IMR-90 (cell line): ENCODE results near the gene SUPV3L1. TPM values are rescaled to one million over a fixed set of nuclear protein-coding genes. Genes with fewer than 3 reads are reported as not detected.

Source experiments
- ATAC-seq: fragments of 200-7000 bp; cut with Tn5 transposase; 2 replicates; pipeline ENCODE4 v1.9.1; 2020; ENCODE audit warnings: low read depth, mild to moderate bottlenecking, moderate library complexity
- BruUV-seq: library from RNA; stranded (reverse); fragments of 400-500 nt; replicated peaks from 2 replicates; lab custom pipeline; 2021; lab: Mats Ljungman, UMichigan
- CTCF ChIA-PET: fragments of 300-600 bp; formaldehyde crosslinking; extraction: SDS; loops from one replicate; lab custom pipeline; 2021; ENCODE audit warnings: antibody characterized with exemption; lab: Yijun Ruan, JAX
- POLR2A ChIA-PET: fragments of 300-600 bp; sonication (Branson Sonifier 250); formaldehyde crosslinking; loops from one replicate; lab custom pipeline; 2022; ENCODE audit warnings: antibody characterized with exemption; ENCODE audit not compliant: unreplicated experiment; lab: Charles Lee
- DNase-seq: peaks from one replicate; pipeline ENCODE4 v3.0.0; 2013
- H2AFZ ChIP-seq: replicated peaks from 2 replicates; pipeline ENCODE3; 2013; ENCODE audit warnings: low read length, mild to moderate bottlenecking; ENCODE audit not compliant: poor library complexity
- H2AK5ac ChIP-seq: 2 replicates; pipeline ENCODE4 v1.6.1; 2013; ENCODE audit warnings: low read depth, low read length, inconsistent platforms
- H2AK9ac ChIP-seq: replicated peaks from 2 replicates; pipeline ENCODE3; 2013; ENCODE audit warnings: mild to moderate bottlenecking, low read depth, low read length, moderate library complexity; ENCODE audit not compliant: poor library complexity
- H2BK120ac ChIP-seq: 2 replicates; pipeline ENCODE4 v1.6.1; 2013; ENCODE audit warnings: low read depth, low read length, inconsistent platforms
- H2BK15ac ChIP-seq: 3 replicates; pipeline ENCODE4 v1.6.1; 2013; ENCODE audit warnings: low read depth, low read length, inconsistent platforms
- H2BK20ac ChIP-seq: 2 replicates; pipeline ENCODE4 v1.6.1; 2013; ENCODE audit warnings: low read depth, mild to moderate bottlenecking, inconsistent platforms, low read length, moderate library complexity
- H2BK5ac ChIP-seq: 2 replicates; pipeline ENCODE4 v1.6.1; 2013; ENCODE audit warnings: mild to moderate bottlenecking, low read depth, low read length, inconsistent platforms; ENCODE audit not compliant: poor library complexity, severe bottlenecking
- H3K14ac ChIP-seq: replicated peaks from 2 replicates; pipeline ENCODE4 v1.6.1; 2013; ENCODE audit warnings: low read depth, low read length, inconsistent platforms
- H3K18ac ChIP-seq: 2 replicates; pipeline ENCODE4 v1.6.1; 2013; ENCODE audit warnings: low read depth, low read length, control low read depth
- H3K23ac ChIP-seq: 2 replicates; pipeline ENCODE4 v1.6.1; 2013; ENCODE audit warnings: low read depth, low read length, inconsistent platforms
- H3K27ac ChIP-seq: 2 replicates; pipeline ENCODE4 v1.5.1; 2013; ENCODE audit warnings: mild to moderate bottlenecking, control low read depth, low read length; ENCODE audit not compliant: insufficient read depth
- H3K27me3 ChIP-seq: 2 replicates; pipeline ENCODE4 v1.6.1; 2013; ENCODE audit warnings: low read length; ENCODE audit not compliant: control insufficient read depth, insufficient read depth
- H3K36me3 ChIP-seq: 2 replicates; pipeline ENCODE4 v1.6.1; 2013; ENCODE audit warnings: low read length, mixed read lengths; ENCODE audit not compliant: control insufficient read depth, insufficient read depth
- H3K4ac ChIP-seq: 2 replicates; pipeline ENCODE4 v1.6.1; 2013; ENCODE audit warnings: low read depth, low read length, inconsistent platforms
- H3K4me1 ChIP-seq: 2 replicates; pipeline ENCODE4 v1.6.1; 2013; ENCODE audit warnings: low read length, mixed read lengths; ENCODE audit not compliant: control insufficient read depth, insufficient read depth
- H3K4me2 ChIP-seq: 2 replicates; pipeline ENCODE4 v1.6.1; 2013; ENCODE audit warnings: low read depth, mild to moderate bottlenecking, control low read depth, low read length, moderate library complexity
- H3K4me3 ChIP-seq: 2 replicates; pipeline ENCODE4 v1.5.1; 2013; ENCODE audit warnings: low read depth, mild to moderate bottlenecking, control low read depth, low read length, moderate library complexity; ENCODE audit not compliant: insufficient read depth
- H3K56ac ChIP-seq: 2 replicates; pipeline ENCODE4 v1.6.1; 2013; ENCODE audit warnings: low read length, inconsistent platforms; ENCODE audit not compliant: insufficient read depth; ENCODE audit errors: extremely low read depth
- H3K79me1 ChIP-seq, 2 experiments: 2 replicates each; pipeline ENCODE4 v1.6.1; 2013; ENCODE audit warnings: low read length in 2 of 2, inconsistent platforms in 1 of 2, low read depth in 1 of 2
- H3K9ac ChIP-seq: 2 replicates; pipeline ENCODE4 v1.6.1; 2013; ENCODE audit warnings: low read depth, low read length, control low read depth
- H3K9me1 ChIP-seq: 2 replicates; pipeline ENCODE4 v1.6.1; 2013; ENCODE audit warnings: low read length, inconsistent platforms; ENCODE audit not compliant: insufficient read depth
- H3K9me3 ChIP-seq: 2 replicates; pipeline ENCODE4 v1.6.1; 2013; ENCODE audit warnings: low read length; ENCODE audit not compliant: control insufficient read depth, insufficient read depth
- H4K20me1 ChIP-seq: 2 replicates; pipeline ENCODE4 v1.6.1; 2013; ENCODE audit warnings: low read length, inconsistent platforms; ENCODE audit not compliant: insufficient read depth
- H4K5ac ChIP-seq: 2 replicates; pipeline ENCODE4 v1.6.1; 2013; ENCODE audit warnings: mild to moderate bottlenecking, low read depth, low read length, control low read depth
- H4K8ac ChIP-seq, 2 experiments: 2 replicates each; pipeline ENCODE4 v1.6.1; 2013; ENCODE audit warnings: low read depth in 2 of 2, low read length in 2 of 2, control low read depth in 1 of 2, inconsistent platforms in 1 of 2
- H4K91ac ChIP-seq: 2 replicates; pipeline ENCODE4 v1.6.1; 2013; ENCODE audit warnings: low read depth, low read length, inconsistent platforms; ENCODE audit not compliant: insufficient read depth
- CTCF ChIP-seq: conservative IDR thresholded peaks from 2 replicates; pipeline ENCODE4 v1.5.1; 2012; ENCODE audit warnings: mild to moderate bottlenecking, low read depth, low read length, improper control_type of control experiment
- MAFK ChIP-seq: IDR thresholded peaks from 2 replicates; pipeline ENCODE4 v1.6.1; 2012; ENCODE audit warnings: low read depth, low read length, improper control_type of control experiment
- MAZ ChIP-seq: IDR thresholded peaks from 2 replicates; pipeline ENCODE4 v1.6.1; 2012; ENCODE audit warnings: low read depth, mild to moderate bottlenecking, low read length, improper control_type of control experiment, moderate library complexity, borderline replicate concordance
- MXI1 ChIP-seq: IDR thresholded peaks from 2 replicates; pipeline ENCODE4 v1.6.1; 2012; ENCODE audit warnings: low read depth, mild to moderate bottlenecking, low read length, moderate library complexity, borderline replicate concordance
- NFE2L2 ChIP-seq: fragments of 150-350 bp; IDR thresholded peaks from 2 replicates; pipeline ENCODE4 v1.6.1; 2016; ENCODE audit warnings: low read depth, mild to moderate bottlenecking, low read length
- USF2 ChIP-seq: fragments of 150-350 bp; IDR thresholded peaks from 2 replicates; pipeline ENCODE4 v1.6.1; 2017; ENCODE audit warnings: mild to moderate bottlenecking, antibody characterized with exemption, low read length, low read depth
- WGBS, 2 experiments: methylation state at CpG; one replicate each; pipeline versions ENCODE4 v1.1.5 to v1.1.7; 2013; ENCODE audit warnings: missing lambda C conversion rate in 2 of 2; ENCODE audit not compliant: insufficient read length in 1 of 2; ENCODE audit errors: extremely low coverage in 2 of 2; 5-methylcytosine and 5-hydroxymethylcytosine counted together
- dilution Hi-C: fragments of 300-500 bp; cut with HindIII; formaldehyde crosslinking; loops from one replicate; pipeline ENCODE4 v1.14.3; 2018; ENCODE audit warnings: low sequenced_read_pairs; ENCODE audit not compliant: unreplicated experiment
- in situ Hi-C: fragments of 300-500 bp; cut with MboI; formaldehyde crosslinking; loops from 3 replicates; pipeline ENCODE4 v1.14.3; 2019; ENCODE audit warnings: low sequenced_read_pairs, inconsistent platforms, mixed read lengths
- intact Hi-C: fragments of 100-400 bp; cut with micrococcal nuclease; formaldehyde crosslinking; loops from 2 replicates; pipeline ENCODE4 v1.10.0; 2022
- polyA plus RNA-seq, 3 experiments: library from polyadenylated mRNA; depleted of rRNA; stranded (reverse); fragments of >200 nt; gene quantifications; 2 replicates each; pipeline ENCODE4 v1.2.3, GENCODE V29; 2012; ENCODE audit warnings: low replicate concordance in 1 of 3
- total RNA-seq: library from RNA; depleted of rRNA; stranded (reverse); fragments of >200 nt; gene quantifications from 2 replicates; pipeline ENCODE4 v1.2.3, GENCODE V29; 2012

Gene SUPV3L1
- total and polyA plus RNA-seq, 2 of the 4 experiments (the other 2 are of a cell fraction), result 24.4 to 26.5 TPM

DNA sequence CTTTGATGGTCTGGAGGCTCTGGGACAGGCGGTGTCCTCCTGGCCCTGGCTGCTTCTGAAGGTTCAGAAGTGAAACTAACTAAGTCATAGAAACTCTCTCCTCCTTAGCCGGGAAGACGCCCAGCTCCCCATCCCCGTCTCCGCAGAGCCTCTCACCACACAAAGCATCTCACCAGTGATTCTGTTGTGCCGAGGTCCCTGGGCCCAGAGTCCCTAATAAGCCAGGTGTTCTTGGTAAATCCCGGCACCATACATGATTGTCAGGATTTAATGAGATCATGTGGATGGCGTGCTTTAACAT is 49.5 kb downstream of the SUPV3L1 start:
- Histone ChIP-seq H3K27me3 (peaks cover 2% of the 10 kb centered on the region; the same call in 1 of the 2 replicates), H3K9me3 (no peaks in the 10 kb centered on the region), H2AFZ (peak overlapping the region; percentile 72), H2BK5ac (no peak overlapping the region), H2AK9ac (peak overlapping the region; percentile 15), H3K18ac (no peak overlapping the region), H2AK5ac (no peak overlapping the region), H3K9me1 (peaks cover 14% of the 10 kb centered on the region), H2BK20ac (no peak overlapping the region; the same call in 1 of the 2 replicates), H2BK15ac (no peak overlapping the region), H4K91ac (no peak overlapping the region), H4K8ac (no peak overlapping the region), H4K5ac (no peak overlapping the region), H3K4me1 (peaks cover 2% of the 10 kb centered on the region; the same call in 1 of the 2 replicates), H3K4me2 (no peak overlapping the region), H3K79me1 (no peaks in the 10 kb centered on the region), H2BK120ac (no peak overlapping the region), H3K4me3 (no peak overlapping the region), H3K23ac (no peak overlapping the region), H3K14ac (no peak overlapping the region), H3K4ac (peak overlapping the region; percentile 3; the same call in 1 of the 2 replicates), H3K56ac (no peak overlapping the region), H3K36me3 (no peaks in the 10 kb centered on the region), H3K27ac (no peak overlapping the region), H3K9ac (no peak overlapping the region), H4K20me1 (no peaks in the 10 kb centered on the region)
- ChIA-PET POLR2A (no interaction called here), CTCF (no interaction called here)
- TF ChIP-seq USF2 (no peak), NFE2L2 (no peak), MXI1 (no peak), MAZ (no peak), CTCF (no peak), MAFK (no peak)
- ATAC-seq (no peak), DNase-seq (no peak)
- dilution Hi-C loops (no loop called here), intact Hi-C loops (no loop called here), in situ Hi-C loops (no loop called here)
- no TSS peak for BruUV-seq
- no CpG with 5 or more reads among the region's 8 CpGs for WGBS, 2 experiments
